H1 (cell line): Measurements from ENCODE around the gene AK6.

Experiments used
- CREB1 ChIP-seq: IDR thresholded peaks from 2 replicates; pipeline ENCODE4 v1.6.1; 2012; ENCODE audit warnings: inconsistent platforms
- CTCF ChIP-seq, 3 experiments: IDR thresholded peaks; 1 replicate in 2 of 3; 2 replicates in 1 of 3; pipeline versions ENCODE4 v1.5.1 to v1.6.1; 2011; ENCODE audit warnings: low read length in 3 of 3, mild to moderate bottlenecking in 3 of 3, inconsistent platforms in 2 of 3, low read depth in 1 of 3, moderate library complexity in 1 of 3; ENCODE audit not compliant: insufficient read depth in 1 of 3; ENCODE audit errors: control extremely low read depth in 1 of 3
- POLR2A ChIP-seq, 2 experiments: IDR thresholded peaks; 1 replicate in 1 of 2; 2 replicates in 1 of 2; pipeline ENCODE4 v1.6.1; 2011; ENCODE audit warnings: low read depth in 2 of 2, low read length in 2 of 2, mild to moderate bottlenecking in 2 of 2; ENCODE audit errors: control extremely low read depth in 1 of 2

DNA sequence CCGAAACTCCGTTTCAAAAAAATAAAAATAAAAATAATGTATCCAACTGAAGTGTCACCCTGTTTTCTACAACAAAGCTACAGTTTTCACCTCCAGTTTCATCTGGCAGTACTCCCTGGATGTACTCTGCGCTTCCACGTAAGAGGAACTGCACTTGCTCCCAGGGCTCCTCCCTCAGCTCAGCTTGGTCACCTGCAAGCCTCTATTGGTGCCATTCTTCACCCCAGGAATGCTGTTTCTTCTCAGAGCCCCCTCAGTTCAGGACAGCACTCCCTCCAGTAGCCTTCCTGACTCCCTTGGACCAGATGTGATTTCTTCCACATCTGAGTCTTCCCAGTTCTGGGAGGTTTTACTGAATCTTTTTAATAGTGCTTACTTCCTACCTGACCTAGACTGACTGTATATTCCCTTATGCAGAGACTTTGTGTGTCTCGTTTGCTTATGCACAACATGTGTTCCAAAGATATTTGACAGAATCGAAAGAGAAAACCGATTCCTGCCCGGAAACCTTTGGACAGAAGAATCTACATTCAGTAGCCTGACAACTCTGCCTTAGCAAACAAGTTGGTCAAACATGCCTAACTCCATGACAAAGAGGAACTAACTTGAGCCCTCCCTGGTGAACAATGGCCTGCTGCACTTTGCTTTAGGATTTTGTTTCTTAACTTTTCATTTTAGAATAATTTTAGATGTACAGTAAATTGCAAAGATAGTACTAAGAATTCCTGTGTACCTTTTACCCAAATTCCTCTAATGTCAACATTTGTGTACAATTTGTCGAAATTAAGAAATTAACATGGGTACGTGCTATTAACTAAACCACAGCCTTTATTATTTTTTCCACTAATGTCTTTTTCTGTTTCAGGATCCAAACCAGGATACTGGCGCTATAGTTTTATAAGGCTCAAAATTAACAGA lies 37.5 kb downstream of the AK6 start:
- TF ChIP-seq CTCF (IDR thresholded peaks at IDR 0.05; ENCODE audit: control extremely low read depth in 1 of 3, insufficient read depth in 1 of 3, low read depth in 1 of 3, low read length in 3 of 3) (no peak), CREB1 (no peak), POLR2A (IDR thresholded peaks at IDR 0.05; ENCODE audit: control extremely low read depth in 1 of 2, low read depth in 2 of 2, low read length in 2 of 2) (no peak)
